NK-92 treated with Interleukin-12 subunit alpha and Interleukin-12 subunit beta, amount 100 ng/mL, for 24 hours (cell line): ENCODE results near the gene LMO1.

ENCODE experiments used
- DNase-seq: peaks from one replicate; lab custom pipeline; 2025; lab: John Stamatoyannopoulos, UW

The LMO1 gene

DNA sequence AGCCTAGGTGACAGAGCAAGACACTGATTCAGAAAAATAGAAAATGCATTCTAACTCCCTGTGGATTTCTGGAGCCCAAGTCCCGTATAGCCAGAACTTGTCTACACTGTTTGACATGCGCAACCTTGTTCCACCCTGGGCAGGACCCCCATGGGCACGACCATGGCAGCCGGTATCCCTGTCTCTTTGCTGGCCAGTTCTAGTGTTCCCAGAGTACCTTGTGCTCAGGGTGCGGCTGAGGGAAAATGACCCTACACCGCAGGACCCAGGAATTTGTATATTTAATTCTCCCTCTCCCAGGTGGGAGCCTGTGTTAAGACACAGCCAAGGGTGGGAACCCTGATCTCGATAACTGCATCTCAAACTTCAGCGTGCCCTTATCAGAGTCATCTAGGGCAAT is 58.1 kb downstream of the LMO1 start:
- DNase-seq = no peak

DNA sequence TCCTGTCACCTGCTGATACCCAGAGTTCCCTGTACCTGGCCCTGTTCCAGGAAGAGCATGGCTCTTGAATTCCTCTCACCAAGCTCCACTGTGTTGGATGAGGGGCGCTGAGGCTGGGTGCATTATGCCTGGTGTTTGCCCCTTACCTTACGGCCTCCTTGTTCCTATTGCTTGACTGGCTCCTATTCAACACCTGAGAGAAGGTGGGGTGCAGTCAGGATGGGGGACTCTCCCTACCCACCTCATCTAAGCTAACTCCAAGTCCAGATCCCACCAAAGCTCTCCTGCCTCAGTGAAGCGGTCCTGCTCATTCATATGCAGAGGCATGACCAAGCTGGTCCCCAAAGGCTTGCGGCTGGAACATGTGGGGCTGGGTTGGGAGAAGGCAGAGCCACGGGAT is 59.1 kb downstream of the LMO1 start:
- no peak for DNase-seq

DNA sequence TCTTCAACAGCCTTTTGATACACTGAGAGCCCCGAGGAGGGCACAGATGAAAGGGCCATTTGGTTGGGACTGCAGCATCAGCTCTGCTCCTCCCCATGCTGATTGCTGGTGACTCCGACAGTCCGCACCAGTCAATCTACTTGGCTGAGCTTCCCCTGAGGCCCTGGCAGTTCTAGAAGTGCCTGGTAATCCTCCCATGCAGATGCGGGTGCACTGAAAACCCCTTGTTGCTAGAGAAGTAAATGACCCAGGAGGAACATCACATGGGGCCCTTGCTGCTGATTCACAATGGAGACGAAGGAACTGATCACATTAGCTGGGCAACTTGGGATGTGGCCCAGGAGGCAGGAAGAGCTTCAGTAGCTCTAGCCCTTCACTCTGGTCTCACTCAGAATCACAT is 59.7 kb downstream of the LMO1 start:
- DNase-seq = no peak

DNA sequence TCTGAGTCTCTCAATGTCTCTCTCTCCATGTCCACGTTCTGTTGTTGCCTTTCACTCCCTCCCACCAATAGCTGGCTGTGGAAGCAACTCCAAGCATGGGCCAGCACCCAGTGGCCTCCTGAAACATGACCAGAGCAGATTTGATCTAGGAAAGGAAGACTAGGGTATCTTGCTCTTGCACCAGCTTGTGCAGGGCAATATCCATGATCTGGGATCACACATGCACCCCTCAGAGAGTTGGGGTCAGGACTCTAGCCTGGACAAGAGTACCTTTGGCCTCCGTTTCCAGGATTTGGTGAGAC is 60.3 kb downstream of the LMO1 start:
- DNase-seq = no peak

- no peak for DNase-seq
These were observed 60.9 kb downstream of the LMO1 start for GRCh38 chr11:8202516-8203413.

GRCh38 chr11:8201644-8202365 is 61.9 kb downstream of the LMO1 start:
- DNase-seq = no peak

DNA sequence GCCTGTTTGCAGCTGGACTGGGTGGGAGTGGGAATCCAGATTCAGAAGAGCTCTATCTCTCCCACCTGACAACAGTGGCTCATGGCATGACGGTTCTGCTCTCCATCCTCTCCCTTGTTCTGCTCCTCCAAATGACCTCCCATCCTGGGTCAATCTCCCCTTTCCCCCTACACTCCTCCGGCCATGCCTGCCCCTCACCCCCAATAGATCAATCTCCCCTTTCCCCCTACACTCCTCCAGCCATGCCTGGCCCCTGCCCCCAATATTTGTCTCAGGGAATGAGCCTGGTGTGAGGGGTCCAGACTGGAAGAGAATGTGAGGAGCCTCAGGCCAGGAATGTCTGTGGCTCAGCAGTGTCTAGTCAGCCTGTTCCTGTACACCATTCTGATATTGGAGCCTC is 64.0 kb downstream of the LMO1 start:
- no peak for DNase-seq

DNA sequence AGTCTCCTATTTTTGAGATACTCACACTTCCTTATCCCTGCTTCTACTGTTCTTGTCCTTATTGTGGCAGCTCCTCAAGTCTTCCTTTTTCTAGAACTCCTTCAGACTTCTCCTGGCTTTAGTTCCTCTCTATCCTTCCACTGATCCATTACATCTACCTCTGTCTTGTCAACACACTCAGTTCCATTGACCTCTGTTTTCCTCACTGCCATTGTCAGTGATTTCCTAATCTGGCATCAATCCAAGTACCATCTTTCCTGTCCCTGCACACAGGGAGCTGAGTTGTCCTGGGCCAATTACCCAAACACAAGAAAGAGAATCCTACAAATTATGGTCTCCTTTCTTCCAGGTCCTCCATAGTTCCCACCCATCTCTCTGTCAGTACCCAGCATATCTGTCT is 66.9 kb downstream of the LMO1 start:
- no peak for DNase-seq

DNA sequence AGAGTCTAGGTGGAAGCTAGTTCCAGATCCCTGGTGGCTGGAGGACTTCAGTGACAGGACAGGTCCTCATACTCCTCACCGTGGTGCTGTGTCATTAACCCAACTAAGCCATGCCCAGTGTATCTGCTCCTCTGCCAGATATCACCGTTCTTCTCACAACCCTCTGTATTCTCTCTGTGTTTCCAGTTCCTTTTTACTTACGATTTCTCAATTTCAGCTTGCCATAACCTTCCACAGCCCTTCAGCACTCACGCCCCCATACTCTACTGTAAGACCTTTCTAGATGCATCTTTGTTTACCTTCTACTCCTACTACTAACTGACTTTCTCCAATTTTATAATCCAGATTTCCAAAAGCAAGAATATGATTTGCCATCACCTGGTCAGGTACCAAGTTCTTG is 68.7 kb downstream of the LMO1 start:
- no peak for DNase-seq

- DNase-seq = no peak
These were observed 70.8 kb downstream of the LMO1 start for GRCh38 chr11:8192896-8193209.

DNA sequence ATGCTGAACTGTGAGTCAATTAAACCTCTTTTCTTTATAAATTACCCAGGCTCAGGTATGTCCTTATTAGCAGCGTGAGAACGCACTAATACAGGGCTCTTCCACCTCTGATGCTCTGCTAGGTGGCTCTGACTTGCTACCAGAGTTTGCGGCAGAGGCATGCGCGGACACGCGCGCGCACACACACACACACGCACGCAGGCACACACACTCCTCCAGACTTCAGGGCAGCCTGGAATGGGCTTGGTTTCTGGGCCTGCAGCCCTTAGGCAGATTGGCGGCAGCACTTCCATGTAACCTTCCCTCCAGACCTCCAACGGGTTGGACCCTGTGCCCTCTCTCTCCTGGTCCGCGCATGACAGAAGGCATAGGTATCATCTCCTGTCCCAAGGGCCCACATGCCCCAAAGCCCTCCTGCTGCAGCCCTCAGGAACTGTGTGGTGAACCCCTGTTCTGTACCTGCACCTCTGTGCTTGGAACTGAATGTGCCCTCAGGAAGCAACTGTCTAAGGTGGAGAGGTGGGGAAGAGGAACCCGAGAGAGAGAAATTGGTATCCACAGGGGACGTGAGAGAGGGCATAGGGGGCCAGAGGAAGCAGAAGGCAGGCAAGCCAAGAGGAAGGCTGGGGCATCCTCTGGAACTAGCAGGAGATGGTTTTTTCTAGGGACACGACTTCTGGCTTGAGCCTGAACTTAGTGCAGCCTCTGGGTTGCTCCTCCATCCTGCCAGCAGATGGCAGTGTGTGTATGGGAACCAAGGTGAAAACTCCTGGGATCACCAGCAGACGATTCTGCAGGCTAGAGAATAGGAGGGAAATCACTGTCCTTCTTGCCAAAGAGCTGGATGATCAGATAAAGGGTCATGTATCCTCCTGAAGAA is 71.4 kb downstream of the LMO1 start:
- no peak for DNase-seq

GRCh38 chr11:8190431-8190830 is 73.2 kb downstream of the LMO1 start:
- DNase-seq = no peak

DNA sequence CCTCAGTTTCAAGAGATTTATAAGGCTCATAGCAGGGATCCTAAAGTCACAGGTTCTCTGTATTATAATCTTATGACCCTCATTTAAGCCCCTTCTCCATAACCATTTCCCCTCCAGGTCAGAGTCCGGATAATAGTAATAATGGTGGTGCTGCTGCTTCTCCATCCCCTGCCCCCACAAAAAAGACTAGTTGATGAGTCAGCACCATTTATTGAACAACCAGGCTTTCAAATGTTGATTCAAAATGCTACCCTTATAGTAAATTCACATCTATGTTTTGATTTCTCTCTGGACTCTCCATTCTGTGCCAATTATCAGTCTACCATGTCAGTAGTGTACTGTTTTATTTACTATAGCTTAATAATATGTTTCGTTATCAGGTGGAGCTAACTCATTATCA is 77.2 kb downstream of the LMO1 start:
- no peak for DNase-seq

DNA sequence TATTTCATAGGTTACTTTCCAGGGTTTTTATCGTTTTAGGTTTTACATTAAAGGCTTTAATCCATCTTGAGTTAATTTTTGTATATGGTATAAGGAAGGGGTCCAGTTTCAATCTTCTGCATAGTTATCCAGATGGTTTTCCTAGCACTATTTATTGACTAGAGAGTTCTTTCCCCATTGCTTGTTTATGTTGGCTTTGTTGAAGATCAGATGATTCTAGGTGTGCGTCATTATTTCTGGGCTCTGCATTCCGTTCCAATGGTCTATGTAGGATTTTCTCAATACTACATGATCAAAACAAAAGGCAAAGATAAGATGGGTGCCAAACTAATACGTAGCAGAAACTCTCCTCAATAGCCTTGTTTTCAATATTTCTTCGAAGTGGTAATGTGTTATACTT is 80.6 kb downstream of the LMO1 start:
- no peak for DNase-seq

GRCh38 chr11:8180469-8180868 is 83.2 kb downstream of the LMO1 start:
- no peak for DNase-seq

- DNase-seq = no peak
These were observed 85.4 kb downstream of the LMO1 start for GRCh38 chr11:8178297-8178696.

DNA sequence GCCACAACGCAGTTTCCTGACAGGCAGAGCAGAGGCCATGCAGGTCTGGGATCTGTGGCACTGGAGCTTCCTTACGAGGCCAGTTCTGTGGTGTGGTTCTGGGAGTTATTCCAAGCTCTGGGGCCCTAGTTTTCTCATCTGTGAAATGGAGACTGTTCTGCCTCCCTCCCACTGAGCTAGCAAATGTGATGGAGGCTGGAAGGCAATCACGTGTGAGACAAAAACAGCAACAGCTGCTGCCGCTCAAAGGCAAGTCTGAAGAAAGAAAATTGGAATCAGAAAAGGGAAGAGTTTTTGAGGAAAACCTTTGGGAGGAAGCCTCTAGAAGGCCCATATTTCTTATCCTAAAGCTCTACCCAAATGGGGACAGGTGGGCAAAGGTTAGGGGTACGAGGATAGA is 86.5 kb downstream of the LMO1 start:
- DNase-seq = no peak
